Dermis blood vessel endothelial cell (primary cell): ENCODE measurements around the gene FOSB. TPM values are rescaled to one million over a fixed set of nuclear protein-coding genes. Genes with fewer than 3 reads are reported as not detected.

Experiments
- DNase-seq: peaks from one replicate; pipeline ENCODE4 v3.0.0; 2010
- total RNA-seq: library from RNA; depleted of rRNA; stranded (reverse); fragments of >200 nt; gene quantifications from 2 replicates; pipeline ENCODE4 v1.2.3, GENCODE V29; 2014

FOSB gene
- total RNA-seq, 1 donor from 2014 or later, result 23.8 TPM

GRCh38 chr19:45469132-45469944 lies 1.5 kb downstream of the FOSB start:
- DNase-seq, result peak; percentile 96

- no peak for DNase-seq
These were observed 2.4 kb downstream of the FOSB start for GRCh38 chr19:45469945-45470761.

GRCh38 chr19:45470762-45471081 lies 2.9 kb downstream of the FOSB start:
- no peak for DNase-seq

GRCh38 chr19:45471111-45471930 lies 3.5 kb downstream of the FOSB start:
- DNase-seq, result no peak

GRCh38 chr19:45471931-45472562 lies 4.3 kb downstream of the FOSB start:
- DNase-seq, result no peak

- no peak for DNase-seq
These were observed 5.0 kb downstream of the FOSB start for GRCh38 chr19:45472563-45473366.

- no peak for DNase-seq
These were observed 5.5 kb downstream of the FOSB start for GRCh38 chr19:45473367-45473681.

- DNase-seq, result no peak
These were observed 6.1 kb downstream of the FOSB start for GRCh38 chr19:45473682-45474605.

GRCh38 chr19:45474606-45475521 lies 7.1 kb downstream of the FOSB start:
- no peak for DNase-seq

- DNase-seq, result no peak
These were observed 7.9 kb downstream of the FOSB start for GRCh38 chr19:45475537-45476291.

- DNase-seq, result no peak
These were observed 8.5 kb downstream of the FOSB start for GRCh38 chr19:45476304-45476703.

GRCh38 chr19:45477186-45477585 lies 9.4 kb downstream of the FOSB start:
- no peak for DNase-seq

- DNase-seq, result no peak
These were observed 10.1 kb downstream of the FOSB start for GRCh38 chr19:45477713-45478453.

GRCh38 chr19:45478454-45479238 lies 10.8 kb downstream of the FOSB start:
- peak; percentile 95 for DNase-seq

GRCh38 chr19:45483033-45483432 lies 15.2 kb downstream of the FOSB start:
- no peak for DNase-seq

GRCh38 chr19:45484273-45484945 lies 16.6 kb downstream of the FOSB start:
- no peak for DNase-seq
